ENCODE results near the gene RNPS1. TPM values are rescaled to one million over a fixed set of nuclear protein-coding genes. Genes with fewer than 3 reads are reported as not detected.

RNPS1 gene
- total and polyA plus RNA-seq, 12 donors = 83.5 to 176 (median 110) TPM

MicroRNAs within 50 kb of the gene (microRNA counts, 767-probe panel; counts per million panel counts)
- microRNA hsa-miR-940 = 0 counts per million in 2 donors

Small RNAs within 50 kb of the gene (microRNA-seq; reads per million reads assigned to microRNA genes)
- gene MIR3677 = 0 reads per million in 3 donors
- gene MIR4717 = 0 reads per million in 3 donors

Small RNAs within 50 kb of the gene (small RNA-seq; reads per million reads assigned to genes)
- 0 reads per million in 2 donors for gene MIR3677
- 0 reads per million in 2 donors for gene MIR4717

Other genes with a start within 250 kb of the RNPS1 start
- 1 to 10 TPM in 3 of 9 donors, under 1 TPM in 1, not detected in 5; 0.50 to 3.9 (median 1.4) TPM for gene NPW, start 248.3 kb downstream of the RNPS1 start, total RNA-seq
- 1 to 10 TPM in 1 of 3 donors, under 1 TPM in 1, not detected in 1; 0.88 to 1.3 TPM for gene NPW, start 248.3 kb downstream of the RNPS1 start, polyA plus RNA-seq
- gene NHERF2, start 241.2 kb downstream of the RNPS1 start, total RNA-seq = 100 to 1,000 TPM in 2 of 9 donors, 10 to 100 TPM in 7; 12.9 to 155 (median 66.8) TPM
- gene NHERF2, start 241.2 kb downstream of the RNPS1 start, polyA plus RNA-seq = 100 to 1,000 TPM in 2 of 3 donors, 10 to 100 TPM in 1; 12.5 to 263 (median 147) TPM
- gene NTHL1, start 220.3 kb downstream of the RNPS1 start, total RNA-seq = 10 to 100 TPM in 7 of 9 donors, 1 to 10 TPM in 2; 7.9 to 35.7 (median 14.9) TPM
- 10 to 100 TPM in 2 of 3 donors, 1 to 10 TPM in 1; 1.5 to 36.6 (median 34.3) TPM for gene NTHL1, start 220.3 kb downstream of the RNPS1 start, polyA plus RNA-seq
- 100 to 1,000 TPM in 2 of 9 donors, 10 to 100 TPM in 7; 18.6 to 148 (median 92.0) TPM for gene TSC2, start 220.1 kb downstream of the RNPS1 start, total RNA-seq
- gene TSC2, start 220.1 kb downstream of the RNPS1 start, polyA plus RNA-seq = 100 to 1,000 TPM in 2 of 3 donors, 10 to 100 TPM in 1; 56.9 to 333 (median 105) TPM
- gene PKD1, start 132.2 kb downstream of the RNPS1 start, total RNA-seq = 100 to 1,000 TPM in 5 of 9 donors, 10 to 100 TPM in 4; 16.6 to 145 (median 100) TPM
- 100 to 1,000 TPM in 2 of 3 donors, 1 to 10 TPM in 1; 9.2 to 359 (median 104) TPM for gene PKD1, start 132.2 kb downstream of the RNPS1 start, polyA plus RNA-seq
- 1 to 10 TPM in 6 of 9 donors, under 1 TPM in 1, not detected in 2; 1.00 to 4.1 (median 1.5) TPM for gene RAB26, start 119.5 kb downstream of the RNPS1 start, total RNA-seq
- 10 to 100 TPM in 1 of 3 donors, 1 to 10 TPM in 1, under 1 TPM in 1; 0.46 to 23.1 (median 6.7) TPM for gene RAB26, start 119.5 kb downstream of the RNPS1 start, polyA plus RNA-seq
- gene TRAF7, start 112.3 kb downstream of the RNPS1 start, total RNA-seq = 100 to 1,000 TPM in 1 of 9 donors, 10 to 100 TPM in 8; 28.4 to 129 (median 57.1) TPM
- gene TRAF7, start 112.3 kb downstream of the RNPS1 start, polyA plus RNA-seq = 10 to 100 TPM; 21.0 to 47.8 (median 43.8) TPM
- 1 to 10 TPM in 3 of 9 donors, under 1 TPM in 4, not detected in 2; 0.06 to 3.7 (median 0.83) TPM for gene CASKIN1, start 71.5 kb downstream of the RNPS1 start, total RNA-seq
- gene CASKIN1, start 71.5 kb downstream of the RNPS1 start, polyA plus RNA-seq = 1 to 10 TPM in 2 of 3 donors, not detected in 1; 1.4 to 5.2 TPM
- 100 to 1,000 TPM in 1 of 9 donors, 10 to 100 TPM in 8; 31.2 to 116 (median 49.4) TPM for gene MLST8, start 62.7 kb downstream of the RNPS1 start, total RNA-seq
- 10 to 100 TPM; 21.9 to 96.3 (median 69.1) TPM for gene MLST8, start 62.7 kb downstream of the RNPS1 start, polyA plus RNA-seq
- gene BRICD5, start 57.3 kb downstream of the RNPS1 start, total RNA-seq = 1 to 10 TPM in 7 of 9 donors, under 1 TPM in 2; 0.36 to 6.4 (median 2.7) TPM
- 10 to 100 TPM in 1 of 3 donors, 1 to 10 TPM in 1, under 1 TPM in 1; 0.60 to 57.4 (median 8.9) TPM for gene BRICD5, start 57.3 kb downstream of the RNPS1 start, polyA plus RNA-seq
- gene PGP, start 53.3 kb downstream of the RNPS1 start, total RNA-seq = 10 to 100 TPM in 6 of 9 donors, 1 to 10 TPM in 3; 8.3 to 24.1 (median 14.3) TPM
- 10 to 100 TPM in 2 of 3 donors, 1 to 10 TPM in 1; 8.4 to 20.4 (median 12.8) TPM for gene PGP, start 53.3 kb downstream of the RNPS1 start, polyA plus RNA-seq
- 10 to 100 TPM; 18.6 to 37.4 (median 25.4) TPM for gene E4F1, start 44.5 kb downstream of the RNPS1 start, total RNA-seq
- gene E4F1, start 44.5 kb downstream of the RNPS1 start, polyA plus RNA-seq = 100 to 1,000 TPM in 1 of 3 donors, 10 to 100 TPM in 1, 1 to 10 TPM in 1; 2.9 to 121 (median 80.0) TPM
- 1 to 10 TPM in 2 of 9 donors, under 1 TPM in 6, not detected in 1; 0.25 to 2.9 (median 0.72) TPM for gene DNASE1L2, start 31.7 kb downstream of the RNPS1 start, total RNA-seq
- gene DNASE1L2, start 31.7 kb downstream of the RNPS1 start, polyA plus RNA-seq = 1 to 10 TPM in 2 of 3 donors, not detected in 1; 2.2 to 6.0 TPM
- gene ECI1, start 16.5 kb downstream of the RNPS1 start, total RNA-seq = 10 to 100 TPM; 34.7 to 80.2 (median 57.8) TPM
- gene ECI1, start 16.5 kb downstream of the RNPS1 start, polyA plus RNA-seq = 100 to 1,000 TPM in 1 of 3 donors, 10 to 100 TPM in 1, 1 to 10 TPM in 1; 5.8 to 172 (median 99.0) TPM
- gene ABCA3, start 72.6 kb upstream of the RNPS1 start, total RNA-seq = 10 to 100 TPM in 8 of 9 donors, 1 to 10 TPM in 1; 3.3 to 30.8 (median 23.4) TPM
- 10 to 100 TPM; 12.4 to 21.3 (median 12.8) TPM for gene ABCA3, start 72.6 kb upstream of the RNPS1 start, polyA plus RNA-seq
- gene CCNF, start 161.3 kb upstream of the RNPS1 start, total RNA-seq = 1 to 10 TPM; 1.6 to 5.4 (median 2.5) TPM
- 1 to 10 TPM in 1 of 3 donors, under 1 TPM in 2; 0.71 to 2.2 (median 0.84) TPM for gene CCNF, start 161.3 kb upstream of the RNPS1 start, polyA plus RNA-seq
- 1 to 10 TPM in 7 of 9 donors, under 1 TPM in 2; 0.53 to 8.6 (median 1.6) TPM for gene TEDC2, start 192.0 kb upstream of the RNPS1 start, total RNA-seq
- gene TEDC2, start 192.0 kb upstream of the RNPS1 start, polyA plus RNA-seq = 1 to 10 TPM in 1 of 3 donors, under 1 TPM in 2; 0.33 to 2.5 (median 0.98) TPM
- 1 to 10 TPM in 2 of 9 donors, under 1 TPM in 6, not detected in 1; 0.16 to 1.5 (median 0.30) TPM for gene NTN3, start 203.2 kb upstream of the RNPS1 start, total RNA-seq
- gene NTN3, start 203.2 kb upstream of the RNPS1 start, polyA plus RNA-seq = under 1 TPM in 1 of 3 donors, not detected in 2; 0.88 TPM
- gene TBC1D24, start 207.0 kb upstream of the RNPS1 start, total RNA-seq = 10 to 100 TPM in 8 of 9 donors, 1 to 10 TPM in 1; 5.9 to 18.5 (median 14.7) TPM
- 10 to 100 TPM in 1 of 3 donors, 1 to 10 TPM in 2; 3.9 to 13.8 (median 4.7) TPM for gene TBC1D24, start 207.0 kb upstream of the RNPS1 start, polyA plus RNA-seq
- 100 to 1,000 TPM in 4 of 9 donors, 10 to 100 TPM in 5; 26.5 to 318 (median 94.3) TPM for gene ATP6V0C, start 245.8 kb upstream of the RNPS1 start, total RNA-seq
- 100 to 1,000 TPM in 2 of 3 donors, 10 to 100 TPM in 1; 64.4 to 236 (median 172) TPM for gene ATP6V0C, start 245.8 kb upstream of the RNPS1 start, polyA plus RNA-seq

All from adrenal gland (tissue), 12 donors.